Measurements from ENCODE around the gene HCN3.

The HCN3 gene

DNA sequence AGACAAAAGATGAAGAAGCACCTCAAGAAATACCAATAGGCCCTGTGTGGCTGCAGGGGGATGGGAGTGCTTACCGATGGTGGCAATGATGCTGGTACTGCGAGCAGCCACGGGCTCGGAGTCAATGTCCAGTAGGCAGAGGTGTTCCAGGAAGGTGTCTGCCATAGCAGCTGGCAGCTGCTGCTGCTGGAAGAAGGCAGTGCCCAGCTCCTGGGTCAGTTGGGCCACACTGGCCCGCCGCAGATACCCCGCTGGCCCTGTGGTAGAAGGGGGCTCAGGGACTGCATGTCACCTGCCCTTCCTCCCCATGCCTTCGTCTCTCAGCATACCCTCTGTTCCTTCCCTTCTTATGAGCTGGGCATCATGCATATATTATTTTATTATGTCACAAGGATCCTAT, 22.8 kb downstream of the HCN3 start:
- H3K36me3 ChIP-seq (replicated peaks in 1 of 2; ENCODE audit: control insufficient read depth in 2 of 2, insufficient read depth in 2 of 2, low read length in 2 of 2), result no peaks in the 10 kb centered on the region
- H3K27ac ChIP-seq (replicated peaks; ENCODE audit: low read length), result no peak overlapping the region
- no peak overlapping the region for H2BK15ac ChIP-seq (ENCODE audit: low read length)
- H3K4me3 ChIP-seq (ENCODE audit: low read length in 2 of 2), result no peak overlapping the region
- no peak overlapping the region for H2BK120ac ChIP-seq (ENCODE audit: low read depth, low read length)
- H2AK5ac ChIP-seq (ENCODE audit: low read depth, low read length), result peak overlapping the region; percentile 79
- peak overlapping the region; percentile 19 for H3K18ac ChIP-seq (ENCODE audit: low read length)
- peaks cover 0 to 5% of the 10 kb centered on the region in 2 donors for H3K9me3 ChIP-seq (replicated peaks in 1 of 2; ENCODE audit: control insufficient read depth in 2 of 2, insufficient read depth in 1 of 2, low read depth in 1 of 2, low read length in 2 of 2)
- no peak overlapping the region for H4K91ac ChIP-seq (ENCODE audit: low read depth, low read length, poor library complexity)
- peaks cover 2% of the 10 kb centered on the region in 2 donors for H3K4me1 ChIP-seq (ENCODE audit: control insufficient read depth in 2 of 2, insufficient read depth in 1 of 2, low read depth in 1 of 2, low read length in 2 of 2)
- H3K4me2 ChIP-seq (ENCODE audit: insufficient read depth, low read length, poor library complexity, severe bottlenecking), result no peak overlapping the region
- no peaks in the 10 kb centered on the region for H3K79me1 ChIP-seq (ENCODE audit: low read depth, low read length)
- H2AFZ ChIP-seq (ENCODE audit: low read length), result no peak overlapping the region
- WGBS, 2 donors (ENCODE audit: extremely low coverage in 2 of 2, insufficient read length in 2 of 2, insufficient replicate concordance in 1 of 2), result no CpG with 5 or more reads among the region's 8 CpGs
- no peak overlapping the region for H3K14ac ChIP-seq (ENCODE audit: low read length)
- H3K23ac ChIP-seq (ENCODE audit: low read depth, low read length, poor library complexity), result no peak overlapping the region
- DNase-seq (ENCODE audit: low spot score), result no peak
- H3K27me3 ChIP-seq (ENCODE audit: control insufficient read depth in 3 of 3, insufficient read depth in 3 of 3, low read depth in 1 of 3, low read length in 3 of 3), result peaks cover 0 to 18% (median 13%) of the 10 kb centered on the region in 3 experiments
- no peak overlapping the region for H3K4ac ChIP-seq (ENCODE audit: low read length)
- no peak overlapping the region for H2BK12ac ChIP-seq (ENCODE audit: low read length)
- no peak overlapping the region for H3K9ac ChIP-seq (ENCODE audit: low read depth, low read length, poor library complexity)
- H2BK5ac ChIP-seq (ENCODE audit: low read length), result no peak overlapping the region
- H4K8ac ChIP-seq (ENCODE audit: low read depth, low read length), result no peak overlapping the region

DNA sequence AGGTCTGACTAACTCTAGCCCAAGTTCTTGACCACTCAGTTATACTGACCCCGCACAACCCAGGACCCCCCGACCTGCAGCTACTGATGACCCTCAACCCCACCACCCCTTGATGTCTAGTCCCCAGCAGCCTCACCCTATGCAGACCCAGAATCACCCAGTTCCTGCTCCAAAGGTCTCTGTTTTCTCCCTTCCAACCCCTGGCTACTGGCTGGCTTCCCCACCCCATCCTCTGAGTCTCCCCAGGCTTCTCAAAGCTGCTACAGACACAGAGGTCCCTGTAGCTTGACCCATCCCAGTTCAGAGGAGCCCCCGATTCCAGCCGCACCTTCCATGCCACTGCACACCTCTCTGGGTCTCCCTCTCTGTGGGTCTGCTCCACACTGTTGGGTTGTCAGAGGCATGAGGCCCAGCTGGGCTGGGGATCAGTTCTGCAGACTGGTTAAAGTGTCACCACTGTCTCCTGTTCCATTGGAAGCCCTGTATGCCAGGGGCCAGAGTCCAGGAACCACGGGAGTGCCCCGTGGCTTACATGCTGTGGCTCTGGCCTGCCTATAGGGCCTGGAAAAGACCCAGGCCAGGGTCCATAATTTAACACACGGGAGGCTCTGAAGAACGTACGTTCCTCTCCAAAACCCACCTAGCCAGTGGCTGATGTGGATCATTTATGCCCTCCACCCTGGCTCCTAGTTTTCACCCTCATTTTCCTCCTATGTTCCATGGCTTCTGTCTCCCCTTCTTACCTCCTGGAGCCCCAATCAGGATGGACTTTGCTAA, 23.5 kb downstream of the HCN3 start:
- no peak overlapping the region for H3K9ac ChIP-seq (ENCODE audit: low read depth, low read length, poor library complexity)
- WGBS, 2 donors (ENCODE audit: extremely low coverage in 2 of 2, insufficient read length in 2 of 2, insufficient replicate concordance in 1 of 2), result no CpG with 5 or more reads among the region's 9 CpGs

DNA sequence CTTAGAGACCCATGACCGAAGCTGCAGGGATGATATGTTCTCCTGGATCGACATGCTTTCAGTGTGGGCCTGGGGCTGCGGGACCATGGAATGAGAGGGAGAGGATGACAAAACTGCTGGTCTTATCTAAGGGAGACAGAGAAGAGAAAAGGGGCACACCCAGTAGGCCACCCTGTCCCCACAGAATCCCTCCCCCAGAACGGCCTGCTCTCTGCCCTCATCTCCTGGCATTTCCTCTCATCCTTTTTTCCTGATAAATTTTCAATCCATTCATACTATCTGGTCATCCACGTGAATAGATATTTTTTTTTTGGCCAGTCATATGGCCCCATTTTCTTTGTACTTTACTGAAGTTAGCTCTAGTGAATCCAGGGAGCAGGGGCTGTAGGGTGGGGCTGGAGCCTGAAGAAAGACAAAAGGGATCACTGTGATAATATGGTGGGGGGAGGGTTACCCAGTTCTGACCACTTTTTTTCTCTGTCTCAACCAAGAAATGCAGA, 24.1 kb downstream of the HCN3 start, which contains the start of gene PKLR:
Gene PKLR (minus strand): TSS at position 97 of the 500 bp plus-strand sequence. CDS start 43 bp downstream, at position 54.
- Histone ChIP-seq H3K27ac (replicated peaks; ENCODE audit: low read length) (no peak within 1 kb of the TSS), H3K4me3 (ENCODE audit: low read length in 2 of 2) (no peak within 1 kb of the TSS)
- no peak for DNase-seq (ENCODE audit: low spot score)

More for the DNA sequence above, 23.5 kb downstream of the HCN3 start:
- no peak overlapping the region for H4K8ac ChIP-seq (ENCODE audit: low read depth, low read length)
- H3K27me3 ChIP-seq (ENCODE audit: control insufficient read depth in 3 of 3, insufficient read depth in 3 of 3, low read depth in 1 of 3, low read length in 3 of 3), result peaks cover 0 to 11% (median 6%) of the 10 kb centered on the region in 3 experiments
- peaks cover 0 to 2% of the 10 kb centered on the region in 2 donors for H3K4me1 ChIP-seq (ENCODE audit: control insufficient read depth in 2 of 2, insufficient read depth in 1 of 2, low read depth in 1 of 2, low read length in 2 of 2)
- H2BK120ac ChIP-seq (ENCODE audit: low read depth, low read length), result no peak overlapping the region
- H3K9me3 ChIP-seq (replicated peaks in 1 of 2; ENCODE audit: control insufficient read depth in 2 of 2, insufficient read depth in 1 of 2, low read depth in 1 of 2, low read length in 2 of 2), result peaks cover 0 to 4% of the 10 kb centered on the region in 2 donors
- no peak overlapping the region for H3K4me2 ChIP-seq (ENCODE audit: insufficient read depth, low read length, poor library complexity, severe bottlenecking)
- H2BK15ac ChIP-seq (ENCODE audit: low read length), result peak overlapping the region; percentile 88
- H3K4ac ChIP-seq (ENCODE audit: low read length), result no peak overlapping the region
- H2BK5ac ChIP-seq (ENCODE audit: low read length), result no peak overlapping the region
- peak overlapping the region; percentile 89 for H2AK5ac ChIP-seq (ENCODE audit: low read depth, low read length)
- H3K79me1 ChIP-seq (ENCODE audit: low read depth, low read length), result no peaks in the 10 kb centered on the region
- no peaks in the 10 kb centered on the region for H3K36me3 ChIP-seq (replicated peaks in 1 of 2; ENCODE audit: control insufficient read depth in 2 of 2, insufficient read depth in 2 of 2, low read length in 2 of 2)
- peak overlapping the region; percentile 31 for H2BK12ac ChIP-seq (ENCODE audit: low read length)
- H4K91ac ChIP-seq (ENCODE audit: low read depth, low read length, poor library complexity), result no peak overlapping the region
- H2AFZ ChIP-seq (ENCODE audit: low read length), result peak overlapping the region; percentile 49
- no peak overlapping the region for H3K4me3 ChIP-seq (ENCODE audit: low read length in 2 of 2)
- H3K14ac ChIP-seq (ENCODE audit: low read length), result no peak overlapping the region
- no peak overlapping the region for H3K23ac ChIP-seq (ENCODE audit: low read depth, low read length, poor library complexity)
- H3K18ac ChIP-seq (ENCODE audit: low read length), result peak overlapping the region; percentile 31
- DNase-seq (ENCODE audit: low spot score), result no peak
- H3K27ac ChIP-seq (replicated peaks; ENCODE audit: low read length), result no peak overlapping the region

DNA sequence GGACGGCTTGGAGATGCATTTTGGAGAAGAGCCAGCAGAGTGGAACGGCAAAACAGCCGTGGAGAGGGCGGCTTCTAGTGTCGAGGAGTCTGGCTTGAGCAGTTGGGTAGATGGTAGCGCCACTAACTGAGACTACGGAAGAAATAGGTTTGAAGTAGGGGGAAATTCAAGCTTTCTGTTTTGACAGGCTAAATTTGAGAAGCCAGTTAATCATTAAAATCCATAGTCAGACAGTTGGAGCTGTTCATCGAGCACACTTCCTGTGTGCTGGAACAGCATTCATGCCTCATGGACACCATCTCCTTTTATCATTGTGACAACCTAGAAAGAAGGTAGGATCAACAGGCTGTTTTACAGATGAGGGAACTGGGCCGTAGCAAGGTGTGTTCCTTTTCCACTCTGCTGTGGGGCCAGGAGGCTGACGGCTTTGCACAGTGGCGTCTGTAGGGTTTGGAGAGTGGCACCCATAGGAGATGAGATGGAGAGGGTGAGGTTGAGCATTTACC, 27.3 kb downstream of the HCN3 start:
- Histone ChIP-seq H3K18ac (ENCODE audit: low read length) (no peak overlapping the region), H4K91ac (ENCODE audit: low read depth, low read length, poor library complexity) (no peak overlapping the region), H2AK5ac (ENCODE audit: low read depth, low read length) (no peak overlapping the region), H3K4me3 (ENCODE audit: low read length in 2 of 2) (no peak overlapping the region), H2AFZ (ENCODE audit: low read length) (no peak overlapping the region), H3K4me1 (ENCODE audit: control insufficient read depth in 2 of 2, insufficient read depth in 1 of 2, low read depth in 1 of 2, low read length in 2 of 2) (peaks cover 8 to 10% of the 10 kb centered on the region in 2 donors), H3K9ac (ENCODE audit: low read depth, low read length, poor library complexity) (no peak overlapping the region), H3K27me3 (ENCODE audit: control insufficient read depth in 3 of 3, insufficient read depth in 3 of 3, low read depth in 1 of 3, low read length in 3 of 3) (no peaks in the 10 kb centered on the region), H3K36me3 (replicated peaks in 1 of 2; ENCODE audit: control insufficient read depth in 2 of 2, insufficient read depth in 2 of 2, low read length in 2 of 2) (peaks cover 0 to 2% of the 10 kb centered on the region in 2 donors), H3K23ac (ENCODE audit: low read depth, low read length, poor library complexity) (no peak overlapping the region), H3K4me2 (ENCODE audit: insufficient read depth, low read length, poor library complexity, severe bottlenecking) (no peak overlapping the region), H3K9me3 (replicated peaks in 1 of 2; ENCODE audit: control insufficient read depth in 2 of 2, insufficient read depth in 1 of 2, low read depth in 1 of 2, low read length in 2 of 2) (no peaks in the 10 kb centered on the region), H3K4ac (ENCODE audit: low read length) (peak overlapping the region; percentile 43), H3K79me1 (ENCODE audit: low read depth, low read length) (peaks cover 1% of the 10 kb centered on the region), H3K14ac (ENCODE audit: low read length) (no peak overlapping the region), H2BK15ac (ENCODE audit: low read length) (peak overlapping the region; percentile 76), H2BK5ac (ENCODE audit: low read length) (no peak overlapping the region), H4K8ac (ENCODE audit: low read depth, low read length) (no peak overlapping the region), H2BK12ac (ENCODE audit: low read length) (peak overlapping the region; percentile 75), H3K27ac (replicated peaks; ENCODE audit: low read length) (no peak overlapping the region), H2BK120ac (ENCODE audit: low read depth, low read length) (no peak overlapping the region)
- no CpG with 5 or more reads among the region's 11 CpGs for WGBS, 2 donors (ENCODE audit: extremely low coverage in 2 of 2, insufficient read length in 2 of 2, insufficient replicate concordance in 1 of 2)
- no peak for DNase-seq (ENCODE audit: low spot score)

More for the DNA sequence above, 24.1 kb downstream of the HCN3 start, which contains the start of gene PKLR:
- H3K4ac ChIP-seq (ENCODE audit: low read length), result no peak within 1 kb of the TSS
- peak within 1 kb of the TSS; percentile 31 for H3K18ac ChIP-seq (ENCODE audit: low read length)
- H2BK15ac ChIP-seq (ENCODE audit: low read length), result peak within 1 kb of the TSS; percentile 88
- H4K8ac ChIP-seq (ENCODE audit: low read depth, low read length), result no peak within 1 kb of the TSS
- no peak within 1 kb of the TSS for H3K14ac ChIP-seq (ENCODE audit: low read length)
- H2AK5ac ChIP-seq (ENCODE audit: low read depth, low read length), result peak within 1 kb of the TSS; percentile 89
- H2AFZ ChIP-seq (ENCODE audit: low read length), result peak within 1 kb of the TSS; percentile 49
- H3K4me2 ChIP-seq (ENCODE audit: insufficient read depth, low read length, poor library complexity, severe bottlenecking), result no peak within 1 kb of the TSS
- H2BK5ac ChIP-seq (ENCODE audit: low read length), result no peak within 1 kb of the TSS
- H3K4me1 ChIP-seq (ENCODE audit: control insufficient read depth in 2 of 2, insufficient read depth in 1 of 2, low read depth in 1 of 2, low read length in 2 of 2), result peaks cover 5 to 6% of the 10 kb centered on the region in 2 donors
- H3K79me1 ChIP-seq (ENCODE audit: low read depth, low read length), result no peaks in the 10 kb centered on the region
- no peak within 1 kb of the TSS for H4K91ac ChIP-seq (ENCODE audit: low read depth, low read length, poor library complexity)
- H2BK120ac ChIP-seq (ENCODE audit: low read depth, low read length), result no peak within 1 kb of the TSS
- H3K9me3 ChIP-seq (replicated peaks in 1 of 2; ENCODE audit: control insufficient read depth in 2 of 2, insufficient read depth in 1 of 2, low read depth in 1 of 2, low read length in 2 of 2), result no peaks in the 10 kb centered on the region
- no peaks in the 10 kb centered on the region for H3K36me3 ChIP-seq (replicated peaks in 1 of 2; ENCODE audit: control insufficient read depth in 2 of 2, insufficient read depth in 2 of 2, low read length in 2 of 2)
- peaks cover 0 to 6% (median 2%) of the 10 kb centered on the region in 3 experiments for H3K27me3 ChIP-seq (ENCODE audit: control insufficient read depth in 3 of 3, insufficient read depth in 3 of 3, low read depth in 1 of 3, low read length in 3 of 3)
- H2BK12ac ChIP-seq (ENCODE audit: low read length), result peak within 1 kb of the TSS; percentile 31
- no peak within 1 kb of the TSS for H3K23ac ChIP-seq (ENCODE audit: low read depth, low read length, poor library complexity)
- peak within 1 kb of the TSS; percentile 38 for H3K9ac ChIP-seq (ENCODE audit: low read depth, low read length, poor library complexity)
- no CpG with 5 or more reads among the region's 5 CpGs for WGBS, 2 donors (ENCODE audit: extremely low coverage in 2 of 2, insufficient read length in 2 of 2, insufficient replicate concordance in 1 of 2)

Data from neuronal stem cell (in vitro differentiated cells).